ENCODE measurements around the gene INHBC.

GRCh38 chr12:57385586-57385985 lies 49.0 kb upstream of the INHBC start:
- no peak for TF ChIP-seq EZH2phosphoT487 (IDR thresholded peaks at IDR 0.05; ENCODE audit: borderline replicate concordance, low read depth)
- no peak for TF ChIP-seq CTCF (IDR thresholded peaks at IDR 0.05)
- TF ChIP-seq EP300 (IDR thresholded peaks at IDR 0.05; ENCODE audit: borderline replicate concordance in 1 of 2, low read depth in 1 of 2, low read length in 1 of 2), result no peak
- no peak for TF ChIP-seq REST (IDR thresholded peaks at IDR 0.05; ENCODE audit: low read depth, low read length)
- TF ChIP-seq RCOR1 (IDR thresholded peaks at IDR 0.05; ENCODE audit: low read length), result no peak
- TF ChIP-seq GATA2 (CRISPR knock-in tag; IDR thresholded peaks at IDR 0.05), result no peak
- no peak for TF ChIP-seq MXI1 (IDR thresholded peaks at IDR 0.05; ENCODE audit: low read depth, low read length)
- no peak for TF ChIP-seq POLR2AphosphoS5 (IDR thresholded peaks at IDR 0.05; ENCODE audit: low read depth, low read length)
- TF ChIP-seq, protein P1, sequence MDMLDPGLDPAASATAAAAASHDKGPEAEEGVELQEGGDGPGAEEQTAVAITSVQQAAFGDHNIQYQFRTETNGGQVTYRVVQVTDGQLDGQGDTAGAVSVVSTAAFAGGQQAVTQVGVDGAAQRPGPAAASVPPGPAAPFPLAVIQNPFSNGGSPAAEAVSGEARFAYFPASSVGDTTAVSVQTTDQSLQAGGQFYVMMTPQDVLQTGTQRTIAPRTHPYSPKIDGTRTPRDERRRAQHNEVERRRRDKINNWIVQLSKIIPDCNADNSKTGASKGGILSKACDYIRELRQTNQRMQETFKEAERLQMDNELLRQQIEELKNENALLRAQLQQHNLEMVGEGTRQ (IDR thresholded peaks at IDR 0.05; ENCODE audit: borderline replicate concordance, low read depth, low read length), result no peak
- TF ChIP-seq TEAD4 (IDR thresholded peaks at IDR 0.05; ENCODE audit: borderline replicate concordance, insufficient read depth), result no peak
- TF ChIP-seq NFIC (IDR thresholded peaks at IDR 0.05; ENCODE audit: borderline replicate concordance), result no peak
- TF ChIP-seq RAD21 (IDR thresholded peaks at IDR 0.05; ENCODE audit: low read length), result no peak
- TF ChIP-seq PBX3 (IDR thresholded peaks at IDR 0.05), result no peak
